Fibroblast of lung (primary cell): ENCODE results near the gene TCEAL7. TPM values are rescaled to one million over a fixed set of nuclear protein-coding genes. Genes with fewer than 3 reads are reported as not detected.

ENCODE experiments used
- polyA plus RNA-seq, 2 donors: library from polyadenylated mRNA; depleted of rRNA in 1 of 2; stranded (reverse) in 1 of 2; unstranded in 1 of 2; fragments of >200 nt; gene quantifications; 2 replicates each; pipeline ENCODE4 v1.2.1, GENCODE V29; 2011 to 2012; ENCODE audit warnings: missing spikeins in 1 of 2
- total RNA-seq: library from RNA; depleted of rRNA; stranded (reverse); fragments of >200 nt; gene quantifications from 2 replicates; pipeline ENCODE4 v1.2.1, GENCODE V29; 2014

TCEAL7 gene
- total and polyA plus RNA-seq, 2 donors (not counting 1 experiment from before 2014, with no cell fraction given), result 32.5 to 46.8 TPM

Other genes starting within 250 kb of the TCEAL7 start
- not detected in 2 replicates for gene NXF3, start 237.1 kb upstream of the TCEAL7 start, total RNA-seq
- 0.54 TPM in 1 of 2 replicates, not detected in the other for gene NXF3, start 237.1 kb upstream of the TCEAL7 start, polyA plus RNA-seq
- 11.1 and 20.3 TPM in 2 replicates for gene BEX4, start 115.1 kb upstream of the TCEAL7 start, total RNA-seq
- 12.4 and 15.5 TPM in 2 replicates for gene BEX4, start 115.1 kb upstream of the TCEAL7 start, polyA plus RNA-seq
- gene TCEAL8, start 75.1 kb upstream of the TCEAL7 start, total RNA-seq, result 100 and 127 TPM in 2 replicates
- gene TCEAL8, start 75.1 kb upstream of the TCEAL7 start, polyA plus RNA-seq, result 102 and 145 TPM in 2 replicates
- not detected in 2 replicates for gene TCEAL5, start 53.5 kb upstream of the TCEAL7 start, total RNA-seq
- gene TCEAL5, start 53.5 kb upstream of the TCEAL7 start, polyA plus RNA-seq, result not detected in 2 replicates
- gene BEX2, start 19.2 kb upstream of the TCEAL7 start, total RNA-seq, result 2.8 and 5.9 TPM in 2 replicates
- gene BEX2, start 19.2 kb upstream of the TCEAL7 start, polyA plus RNA-seq, result 0.32 TPM in 2 replicates
- 89.5 and 107 TPM in 2 replicates for gene TCEAL9, start 26.3 kb downstream of the TCEAL7 start, total RNA-seq
- 198 and 286 TPM in 2 replicates for gene TCEAL9, start 26.3 kb downstream of the TCEAL7 start, polyA plus RNA-seq
- 300 and 416 TPM in 2 replicates for gene BEX3, start 46.3 kb downstream of the TCEAL7 start, total RNA-seq
- gene BEX3, start 46.3 kb downstream of the TCEAL7 start, polyA plus RNA-seq, result 433 and 460 TPM in 2 replicates
- under 0.01 and 0.17 TPM in 2 replicates for gene RAB40A, start 189.2 kb downstream of the TCEAL7 start, total RNA-seq
- gene RAB40A, start 189.2 kb downstream of the TCEAL7 start, polyA plus RNA-seq, result 0.06 and 0.07 TPM in 2 replicates